ENCODE data around the gene RGS13. TPM values are rescaled to one million over a fixed set of nuclear protein-coding genes. Genes with fewer than 3 reads are reported as not detected.

Gene RGS13
- total and polyA plus RNA-seq, 2 experiments from 2014 or later, result not detected

GRCh38 chr1:192627901-192628300, 8.0 kb upstream of the RGS13 start (continued):
- TF ChIP-seq, protein P1, sequence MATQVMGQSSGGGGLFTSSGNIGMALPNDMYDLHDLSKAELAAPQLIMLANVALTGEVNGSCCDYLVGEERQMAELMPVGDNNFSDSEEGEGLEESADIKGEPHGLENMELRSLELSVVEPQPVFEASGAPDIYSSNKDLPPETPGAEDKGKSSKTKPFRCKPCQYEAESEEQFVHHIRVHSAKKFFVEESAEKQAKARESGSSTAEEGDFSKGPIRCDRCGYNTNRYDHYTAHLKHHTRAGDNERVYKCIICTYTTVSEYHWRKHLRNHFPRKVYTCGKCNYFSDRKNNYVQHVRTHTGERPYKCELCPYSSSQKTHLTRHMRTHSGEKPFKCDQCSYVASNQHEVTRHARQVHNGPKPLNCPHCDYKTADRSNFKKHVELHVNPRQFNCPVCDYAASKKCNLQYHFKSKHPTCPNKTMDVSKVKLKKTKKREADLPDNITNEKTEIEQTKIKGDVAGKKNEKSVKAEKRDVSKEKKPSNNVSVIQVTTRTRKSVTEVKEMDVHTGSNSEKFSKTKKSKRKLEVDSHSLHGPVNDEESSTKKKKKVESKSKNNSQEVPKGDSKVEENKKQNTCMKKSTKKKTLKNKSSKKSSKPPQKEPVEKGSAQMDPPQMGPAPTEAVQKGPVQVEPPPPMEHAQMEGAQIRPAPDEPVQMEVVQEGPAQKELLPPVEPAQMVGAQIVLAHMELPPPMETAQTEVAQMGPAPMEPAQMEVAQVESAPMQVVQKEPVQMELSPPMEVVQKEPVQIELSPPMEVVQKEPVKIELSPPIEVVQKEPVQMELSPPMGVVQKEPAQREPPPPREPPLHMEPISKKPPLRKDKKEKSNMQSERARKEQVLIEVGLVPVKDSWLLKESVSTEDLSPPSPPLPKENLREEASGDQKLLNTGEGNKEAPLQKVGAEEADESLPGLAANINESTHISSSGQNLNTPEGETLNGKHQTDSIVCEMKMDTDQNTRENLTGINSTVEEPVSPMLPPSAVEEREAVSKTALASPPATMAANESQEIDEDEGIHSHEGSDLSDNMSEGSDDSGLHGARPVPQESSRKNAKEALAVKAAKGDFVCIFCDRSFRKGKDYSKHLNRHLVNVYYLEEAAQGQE (IDR thresholded peaks at IDR 0.05; ENCODE audit: unreplicated experiment), result no peak
- no peak for TF ChIP-seq EZH2phosphoT487 (IDR thresholded peaks at IDR 0.05; ENCODE audit: unreplicated experiment)
- no peak for TF ChIP-seq ZNF114 (CRISPR knock-in tag; IDR thresholded peaks at IDR 0.05)
- no peak for TF ChIP-seq POLR2AphosphoS5 (IDR thresholded peaks at IDR 0.05; ENCODE audit: low read depth)
- no peak for TF ChIP-seq CREB1 (CRISPR knock-in tag; IDR thresholded peaks at IDR 0.05; ENCODE audit: low read depth)

DNA sequence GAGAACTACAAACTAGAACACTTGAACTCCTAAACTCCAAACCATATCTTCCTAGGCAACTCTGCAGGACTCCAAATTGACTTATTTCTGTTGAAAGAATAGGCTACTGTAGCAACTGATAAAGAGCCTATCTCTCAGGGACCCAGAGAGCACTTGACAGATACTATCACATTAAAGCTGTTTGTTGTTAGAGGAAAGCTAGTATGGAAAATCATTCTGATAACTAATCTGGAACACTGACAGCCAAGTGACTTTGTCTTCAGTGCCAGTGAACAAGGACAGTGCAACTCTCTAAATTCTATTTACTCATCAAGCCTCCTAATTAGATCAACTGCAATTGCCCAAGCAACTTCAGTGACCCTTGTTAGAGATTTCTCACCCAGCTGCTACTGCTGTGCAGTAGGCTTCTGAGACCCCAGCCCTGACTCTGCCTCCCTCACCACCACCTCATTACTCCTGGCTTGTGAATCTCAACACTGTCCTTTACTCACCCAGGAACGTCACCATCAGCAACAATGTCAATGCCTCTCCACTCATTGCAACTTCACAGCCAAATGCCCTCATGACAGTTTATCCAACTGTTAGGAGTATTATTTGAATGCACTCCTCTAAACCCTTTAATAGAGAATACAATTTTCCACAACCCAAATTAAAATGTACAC, 7.4 kb upstream of the RGS13 start:
- Histone ChIP-seq H3K27ac (ENCODE audit: low read depth) (no peak overlapping the region), H3K4me1 (ENCODE audit: insufficient read depth) (no peaks in the 10 kb centered on the region), H2AFZ (no peak overlapping the region), H4K20me1 (replicated peaks; ENCODE audit: insufficient read depth) (no peaks in the 10 kb centered on the region), H3K4me2 (no peak overlapping the region), H3K27me3 (ENCODE audit: insufficient read depth) (no peaks in the 10 kb centered on the region), H3K79me2 (replicated peaks; ENCODE audit: insufficient read depth) (no peaks in the 10 kb centered on the region), H3K9me2 (ENCODE audit: insufficient read depth) (no peaks in the 10 kb centered on the region), H3F3A (replicated peaks; ENCODE audit: low read depth) (no peaks in the 10 kb centered on the region), H3K36me3 (ENCODE audit: insufficient read depth) (no peaks in the 10 kb centered on the region), H3K4me3 (no peak overlapping the region)
- H3K36me3 Mint-ChIP-seq (ENCODE audit: low read depth), result no peaks in the 10 kb centered on the region
- DNase-seq (ENCODE audit: low spot score), result no peak
- ATAC-seq, result no peak
- H3K4me1 Mint-ChIP-seq, result peaks cover 8% of the 10 kb centered on the region
- peaks cover 1% of the 10 kb centered on the region for H3K27me3 Mint-ChIP-seq (ENCODE audit: insufficient read depth, low read depth, poor library complexity)
- no peak overlapping the region for H3K27ac Mint-ChIP-seq
- H3K9me3 Mint-ChIP-seq, result no peaks in the 10 kb centered on the region
- H3K4me3 Mint-ChIP-seq, result no peak overlapping the region
- TF ChIP-seq ZNF331 (CRISPR knock-in tag; IDR thresholded peaks at IDR 0.05; ENCODE audit: low read depth) (no peak), NANOG (IDR thresholded peaks at IDR 0.05; ENCODE audit: borderline replicate concordance) (no peak), CREB1 (CRISPR knock-in tag; IDR thresholded peaks at IDR 0.05; ENCODE audit: low read depth) (no peak), ZNF114 (CRISPR knock-in tag; IDR thresholded peaks at IDR 0.05) (no peak), JUNB (IDR thresholded peaks at IDR 0.05; ENCODE audit: unreplicated experiment) (no peak), EZH2phosphoT487 (IDR thresholded peaks at IDR 0.05; ENCODE audit: unreplicated experiment) (no peak), ETS1 (IDR thresholded peaks at IDR 0.05) (no peak)
- TF ChIP-seq, protein P2, sequence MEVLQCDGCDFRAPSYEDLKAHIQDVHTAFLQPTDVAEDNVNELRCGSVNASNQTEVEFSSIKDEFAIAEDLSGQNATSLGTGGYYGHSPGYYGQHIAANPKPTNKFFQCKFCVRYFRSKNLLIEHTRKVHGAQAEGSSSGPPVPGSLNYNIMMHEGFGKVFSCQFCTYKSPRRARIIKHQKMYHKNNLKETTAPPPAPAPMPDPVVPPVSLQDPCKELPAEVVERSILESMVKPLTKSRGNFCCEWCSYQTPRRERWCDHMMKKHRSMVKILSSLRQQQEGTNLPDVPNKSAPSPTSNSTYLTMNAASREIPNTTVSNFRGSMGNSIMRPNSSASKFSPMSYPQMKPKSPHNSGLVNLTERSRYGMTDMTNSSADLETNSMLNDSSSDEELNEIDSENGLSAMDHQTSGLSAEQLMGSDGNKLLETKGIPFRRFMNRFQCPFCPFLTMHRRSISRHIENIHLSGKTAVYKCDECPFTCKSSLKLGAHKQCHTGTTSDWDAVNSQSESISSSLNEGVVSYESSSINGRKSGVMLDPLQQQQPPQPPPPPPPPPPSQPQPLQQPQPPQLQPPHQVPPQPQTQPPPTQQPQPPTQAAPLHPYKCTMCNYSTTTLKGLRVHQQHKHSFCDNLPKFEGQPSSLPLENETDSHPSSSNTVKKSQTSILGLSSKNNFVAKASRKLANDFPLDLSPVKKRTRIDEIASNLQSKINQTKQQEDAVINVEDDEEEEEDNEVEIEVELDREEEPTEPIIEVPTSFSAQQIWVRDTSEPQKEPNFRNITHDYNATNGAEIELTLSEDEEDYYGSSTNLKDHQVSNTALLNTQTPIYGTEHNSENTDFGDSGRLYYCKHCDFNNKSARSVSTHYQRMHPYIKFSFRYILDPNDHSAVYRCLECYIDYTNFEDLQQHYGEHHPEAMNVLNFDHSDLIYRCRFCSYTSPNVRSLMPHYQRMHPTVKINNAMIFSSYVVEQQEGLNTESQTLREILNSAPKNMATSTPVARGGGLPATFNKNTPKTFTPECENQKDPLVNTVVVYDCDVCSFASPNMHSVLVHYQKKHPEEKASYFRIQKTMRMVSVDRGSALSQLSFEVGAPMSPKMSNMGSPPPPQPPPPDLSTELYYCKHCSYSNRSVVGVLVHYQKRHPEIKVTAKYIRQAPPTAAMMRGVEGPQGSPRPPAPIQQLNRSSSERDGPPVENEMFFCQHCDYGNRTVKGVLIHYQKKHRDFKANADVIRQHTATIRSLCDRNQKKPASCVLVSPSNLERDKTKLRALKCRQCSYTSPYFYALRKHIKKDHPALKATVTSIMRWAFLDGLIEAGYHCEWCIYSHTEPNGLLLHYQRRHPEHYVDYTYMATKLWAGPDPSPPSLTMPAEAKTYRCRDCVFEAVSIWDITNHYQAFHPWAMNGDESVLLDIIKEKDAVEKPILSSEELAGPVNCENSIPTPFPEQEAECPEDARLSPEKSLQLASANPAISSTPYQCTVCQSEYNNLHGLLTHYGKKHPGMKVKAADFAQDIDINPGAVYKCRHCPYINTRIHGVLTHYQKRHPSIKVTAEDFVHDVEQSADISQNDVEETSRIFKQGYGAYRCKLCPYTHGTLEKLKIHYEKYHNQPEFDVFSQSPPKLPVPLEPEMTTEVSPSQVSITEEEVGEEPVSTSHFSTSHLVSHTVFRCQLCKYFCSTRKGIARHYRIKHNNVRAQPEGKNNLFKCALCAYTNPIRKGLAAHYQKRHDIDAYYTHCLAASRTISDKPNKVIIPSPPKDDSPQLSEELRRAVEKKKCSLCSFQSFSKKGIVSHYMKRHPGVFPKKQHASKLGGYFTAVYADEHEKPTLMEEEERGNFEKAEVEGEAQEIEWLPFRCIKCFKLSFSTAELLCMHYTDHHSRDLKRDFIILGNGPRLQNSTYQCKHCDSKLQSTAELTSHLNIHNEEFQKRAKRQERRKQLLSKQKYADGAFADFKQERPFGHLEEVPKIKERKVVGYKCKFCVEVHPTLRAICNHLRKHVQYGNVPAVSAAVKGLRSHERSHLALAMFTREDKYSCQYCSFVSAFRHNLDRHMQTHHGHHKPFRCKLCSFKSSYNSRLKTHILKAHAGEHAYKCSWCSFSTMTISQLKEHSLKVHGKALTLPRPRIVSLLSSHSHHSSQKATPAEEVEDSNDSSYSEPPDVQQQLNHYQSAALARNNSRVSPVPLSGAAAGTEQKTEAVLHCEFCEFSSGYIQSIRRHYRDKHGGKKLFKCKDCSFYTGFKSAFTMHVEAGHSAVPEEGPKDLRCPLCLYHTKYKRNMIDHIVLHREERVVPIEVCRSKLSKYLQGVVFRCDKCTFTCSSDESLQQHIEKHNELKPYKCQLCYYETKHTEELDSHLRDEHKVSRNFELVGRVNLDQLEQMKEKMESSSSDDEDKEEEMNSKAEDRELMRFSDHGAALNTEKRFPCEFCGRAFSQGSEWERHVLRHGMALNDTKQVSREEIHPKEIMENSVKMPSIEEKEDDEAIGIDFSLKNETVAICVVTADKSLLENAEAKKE (CRISPR knock-in tag; IDR thresholded peaks at IDR 0.05), result no peak
- TF ChIP-seq, protein P1 (IDR thresholded peaks at IDR 0.05; ENCODE audit: unreplicated experiment), result no peak
